CD4-positive, alpha-beta T cell treated with Interleukin-6 for 4 hours (primary cell): ENCODE data around the gene PRKCH.

Experiments
- DNase-seq: peaks from one replicate; pipeline ENCODE4 v3.0.0-alpha.2; 2020; ENCODE audit warnings: mixed read lengths

PRKCH gene

GRCh38 chr14:61395115-61395725 lies 73.8 kb downstream of the PRKCH start:
- peak; percentile 55 for DNase-seq

DNA sequence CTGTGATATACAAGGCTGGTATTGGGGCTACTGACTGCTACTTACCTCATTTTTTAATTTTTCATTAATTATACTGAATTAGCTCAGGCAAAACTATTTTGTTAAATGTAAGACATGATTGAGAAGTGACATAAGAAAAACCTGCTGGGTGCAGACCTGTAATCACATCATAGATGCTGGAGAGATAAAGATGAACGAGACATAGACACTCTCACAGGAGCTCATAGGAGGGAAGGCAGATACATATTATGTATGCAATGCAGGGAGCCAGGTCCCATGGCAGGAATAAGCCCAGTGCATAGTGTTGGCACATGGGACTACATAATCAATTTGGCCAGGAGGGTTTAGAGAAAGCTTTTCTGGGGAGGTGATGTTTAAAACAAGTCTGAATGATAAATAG lies 74.9 kb downstream of the PRKCH start:
- no peak for DNase-seq

DNA sequence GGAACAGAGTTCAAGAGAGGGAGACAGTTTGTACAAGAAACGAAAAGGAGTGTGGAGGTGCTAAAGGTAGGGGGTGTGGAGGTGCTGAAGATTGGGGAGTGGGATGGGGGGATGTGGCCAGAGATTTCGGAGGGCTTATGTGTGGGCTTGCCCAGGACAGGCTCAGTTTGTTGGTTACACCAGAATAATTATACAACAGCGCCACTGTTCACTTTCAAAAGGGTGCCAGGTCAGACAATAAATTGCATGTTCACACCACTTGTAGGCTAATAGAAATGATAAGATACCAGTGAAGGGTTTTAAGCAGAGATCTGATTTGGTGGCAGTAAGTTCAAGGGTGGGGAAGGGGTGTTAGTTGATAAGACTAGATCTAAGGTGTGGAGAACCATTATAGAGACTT lies 75.3 kb downstream of the PRKCH start:
- DNase-seq = no peak

GRCh38 chr14:61397615-61398014 lies 76.2 kb downstream of the PRKCH start:
- DNase-seq = no peak

DNA sequence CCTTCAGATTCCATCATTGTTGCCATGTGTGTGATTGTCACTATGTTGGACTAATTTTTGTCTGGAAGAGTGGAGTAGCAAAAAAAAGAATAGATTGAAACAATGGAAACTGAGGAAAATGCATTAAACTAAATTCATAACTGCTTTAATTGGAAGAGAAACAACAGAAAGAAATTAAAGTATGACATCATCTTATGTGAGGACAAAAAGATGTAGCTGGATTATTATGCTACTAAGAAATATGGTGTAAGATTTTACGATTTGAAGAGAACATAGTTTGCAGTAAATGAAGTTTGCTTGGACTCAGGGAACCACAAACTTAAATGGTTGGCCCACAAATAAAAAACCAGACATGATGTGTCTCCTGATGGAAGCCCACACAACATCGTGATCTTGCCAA lies 76.8 kb downstream of the PRKCH start:
- DNase-seq = no peak

DNA sequence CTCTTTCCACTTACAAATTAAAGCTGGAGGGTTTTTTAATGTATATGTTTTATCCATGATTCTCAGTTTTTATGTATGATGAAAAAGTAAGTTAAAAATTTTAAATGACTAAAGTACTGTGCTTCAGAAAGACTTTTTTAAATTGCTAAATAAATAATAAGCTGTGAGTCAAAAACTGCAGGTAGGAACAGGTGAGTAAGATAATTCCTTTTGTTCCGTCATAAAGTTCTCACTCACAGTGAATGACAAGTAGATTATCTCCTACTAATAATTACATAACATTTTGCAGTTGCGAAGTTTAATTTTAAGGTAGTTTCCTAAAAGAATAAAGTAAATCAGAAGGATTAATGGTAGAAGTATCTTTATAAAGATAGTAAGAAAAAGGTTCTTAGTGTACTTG lies 78.0 kb downstream of the PRKCH start:
- DNase-seq = no peak

GRCh38 chr14:61401461-61401860 lies 80.1 kb downstream of the PRKCH start:
- DNase-seq = no peak

DNA sequence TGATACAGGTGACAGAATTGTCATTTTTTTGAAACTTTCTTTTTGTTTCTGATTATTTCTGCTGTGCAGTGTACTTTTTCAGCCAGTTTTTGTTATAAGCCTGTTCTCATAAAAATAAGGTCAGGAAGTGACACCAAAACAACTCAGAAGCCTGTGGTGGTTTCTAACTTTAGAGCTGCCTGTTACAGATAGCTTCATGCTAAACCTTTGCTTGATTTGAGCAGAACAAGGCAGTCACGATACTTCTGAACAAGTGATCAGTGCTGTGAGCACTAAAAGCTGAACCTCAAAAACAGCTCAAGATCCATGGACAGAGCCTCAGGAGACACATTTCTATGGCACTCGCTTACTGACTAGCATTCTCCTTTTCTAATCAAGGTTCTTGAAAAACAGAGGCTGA lies 82.0 kb downstream of the PRKCH start:
- DNase-seq = peak; percentile 41

- no peak for DNase-seq
Observed at GRCh38 chr14:61404637-61405036, 83.3 kb downstream of the PRKCH start.

DNA sequence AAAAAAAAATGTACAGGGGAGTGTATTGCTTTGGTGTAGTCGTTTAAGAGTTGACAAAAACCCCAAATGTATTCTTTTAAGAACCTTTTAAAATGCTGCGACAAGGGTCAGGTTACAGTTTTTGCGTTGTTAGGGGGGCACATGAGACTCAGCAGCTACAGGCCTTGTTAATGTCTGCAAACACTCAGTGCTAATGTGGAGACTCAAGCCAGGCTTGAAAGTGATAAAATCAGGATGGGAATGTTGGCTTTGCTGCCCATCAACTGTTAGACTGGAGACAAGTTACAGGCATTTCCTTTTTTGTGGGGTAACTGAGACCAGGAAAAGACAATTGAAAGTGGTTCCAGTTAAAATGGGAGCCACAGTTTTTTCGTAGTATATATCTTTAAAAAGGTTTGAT lies 84.8 kb downstream of the PRKCH start:
- DNase-seq = no peak

DNA sequence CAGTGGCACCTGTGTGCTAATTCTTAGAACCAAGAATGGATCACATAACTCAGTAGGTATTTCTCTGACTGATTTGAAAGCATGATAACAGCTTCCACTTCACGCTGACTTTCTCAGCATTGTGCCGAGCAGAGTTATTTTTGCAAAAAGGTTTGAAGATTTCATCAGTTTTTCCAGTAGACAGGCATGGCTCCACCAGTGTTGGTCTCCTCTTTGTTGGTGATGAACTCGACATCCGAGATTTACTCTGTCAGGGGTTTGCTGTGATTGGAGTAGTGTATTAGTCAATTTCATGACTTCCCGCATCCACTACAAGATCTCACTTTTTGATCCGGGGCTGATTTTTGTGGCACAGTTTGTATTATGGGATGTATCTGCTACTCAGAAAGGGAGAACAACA lies 85.3 kb downstream of the PRKCH start:
- DNase-seq = peak; percentile 47

- no peak for DNase-seq
Observed at GRCh38 chr14:61408498-61408897, 87.1 kb downstream of the PRKCH start.

DNA sequence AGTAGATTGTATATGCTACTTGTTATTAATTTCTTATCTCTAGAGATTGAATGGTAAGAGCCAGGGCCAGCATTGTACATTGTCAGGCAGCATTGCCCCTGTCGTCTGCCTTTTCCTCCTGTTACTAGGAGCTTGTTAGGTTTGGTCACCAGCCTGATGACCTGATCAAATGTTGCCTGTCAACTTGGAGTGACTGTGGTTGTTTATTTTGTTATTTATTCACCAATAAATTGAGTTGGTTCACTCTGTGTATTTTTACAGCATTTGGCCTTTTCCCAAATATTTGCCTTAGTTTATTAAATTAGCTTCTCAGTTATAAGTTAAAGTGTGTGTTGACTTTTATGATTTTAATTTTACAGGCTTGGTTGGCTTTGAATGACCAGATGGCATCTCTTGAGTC lies 88.4 kb downstream of the PRKCH start:
- DNase-seq = no peak

GRCh38 chr14:61415934-61416333 lies 94.6 kb downstream of the PRKCH start:
- peak; percentile 44 for DNase-seq

- DNase-seq = no peak
Observed at GRCh38 chr14:61416591-61416990, 95.2 kb downstream of the PRKCH start.

- DNase-seq = no peak
Observed at GRCh38 chr14:61417141-61417540, 95.8 kb downstream of the PRKCH start.

GRCh38 chr14:61417883-61418455 lies 96.6 kb downstream of the PRKCH start:
- DNase-seq = no peak

GRCh38 chr14:61418746-61419145 lies 97.4 kb downstream of the PRKCH start:
- DNase-seq = no peak

DNA sequence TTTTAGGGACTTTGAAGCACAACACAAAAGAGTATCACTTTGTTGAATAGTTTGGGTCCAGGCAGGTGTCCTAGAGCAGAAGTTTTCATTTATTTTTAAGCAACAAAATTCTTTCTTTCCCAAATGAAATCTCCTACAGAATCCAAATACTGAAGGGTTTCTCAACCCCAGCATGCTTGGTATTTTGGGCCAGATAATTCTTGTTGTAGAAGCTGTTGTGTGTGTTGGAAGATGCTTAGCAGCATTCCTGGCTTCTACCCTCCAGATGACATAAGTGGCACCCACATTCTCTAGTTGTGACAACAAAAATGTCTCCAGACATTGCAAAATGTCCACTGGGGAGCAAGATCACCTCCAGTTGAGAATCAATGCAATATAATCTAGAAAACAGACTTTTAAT lies 97.8 kb downstream of the PRKCH start:
- DNase-seq = no peak

- peak; percentile 69 for DNase-seq
Observed at GRCh38 chr14:61420326-61420725, 98.9 kb downstream of the PRKCH start.

- DNase-seq = no peak
Observed at GRCh38 chr14:61421212-61421923, 100.0 kb downstream of the PRKCH start.

DNA sequence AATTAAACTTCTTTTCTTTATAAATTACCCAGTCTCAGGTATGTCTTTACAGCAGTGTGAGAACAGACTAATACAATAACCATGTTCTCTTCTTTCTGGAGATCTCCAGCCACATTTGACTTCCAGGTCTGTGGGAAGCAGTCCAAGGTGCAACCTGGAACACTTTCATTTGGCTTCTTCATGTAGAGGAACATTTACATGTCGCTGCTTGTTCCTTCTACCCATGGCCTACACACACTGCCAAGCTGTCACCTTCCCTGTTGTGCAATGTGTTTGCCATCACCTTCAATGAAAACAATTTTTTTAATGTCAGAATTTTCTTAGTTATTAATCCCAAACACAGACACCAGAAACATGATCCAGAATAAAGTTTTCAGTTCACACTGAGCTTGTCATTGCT lies 104.7 kb downstream of the PRKCH start:
- no peak for DNase-seq

DNA sequence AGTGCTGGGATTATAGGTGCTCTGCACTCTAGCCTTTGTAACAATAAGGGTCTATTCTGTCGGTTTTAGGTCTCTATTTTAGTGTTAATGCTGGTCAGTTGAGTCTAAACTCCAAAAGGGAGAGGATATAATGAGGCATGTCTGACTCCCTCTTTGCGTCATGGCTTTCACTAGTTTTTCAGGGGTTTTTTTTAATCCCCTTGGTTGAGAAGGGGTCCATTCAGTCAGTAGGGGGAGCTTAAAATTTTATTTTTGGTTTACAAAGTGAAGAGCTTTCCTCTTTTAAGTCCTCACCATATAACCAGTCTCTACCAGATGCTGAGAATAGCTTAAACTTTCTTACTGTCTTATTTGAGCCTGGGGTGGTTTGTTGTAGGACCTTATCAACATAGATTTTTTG lies 106.9 kb downstream of the PRKCH start:
- no peak for DNase-seq

- no peak for DNase-seq
Observed at GRCh38 chr14:61429316-61429715, 107.9 kb downstream of the PRKCH start.
